Activated T-cell treated with anti-CD3 and anti-CD28 coated beads, Interleukin-2, amount 50 U/mL, for 1 hour (primary cell): ENCODE results near the gene OGDHL.

ENCODE experiments used
- DNase-seq: peaks from one replicate; pipeline ENCODE4 v3.0.0-alpha.2; 2020

OGDHL gene

GRCh38 chr10:49686651-49687050 is 75.5 kb downstream of the OGDHL start:
- DNase-seq = no peak
